Kidney epithelial cell (primary cell): ENCODE data around the gene YPEL4. TPM values are rescaled to one million over a fixed set of nuclear protein-coding genes. Genes with fewer than 3 reads are reported as not detected.
A peak's percentile ranks its signal among the peaks of the same experiment; 100 is the strongest.

Experiments
- DNase-seq: peaks from one replicate; pipeline ENCODE4 v3.0.0-alpha.2; 2010; ENCODE audit warnings: low read depth
- H3K27me3 ChIP-seq: 2 replicates; pipeline ENCODE4 v1.6.0; 2011; ENCODE audit warnings: low read length; ENCODE audit not compliant: control insufficient read depth, insufficient read depth
- H3K36me3 ChIP-seq: 2 replicates; pipeline ENCODE4 v1.5.1; 2011; ENCODE audit warnings: low read length; ENCODE audit not compliant: control insufficient read depth, insufficient read depth
- H3K4me3 ChIP-seq: 2 replicates; pipeline ENCODE4 v1.5.1; 2011; ENCODE audit warnings: low read depth, mild to moderate bottlenecking, control low read depth, low read length
- CTCF ChIP-seq: IDR thresholded peaks from 2 replicates; pipeline ENCODE4 v1.5.1; 2011; ENCODE audit warnings: mild to moderate bottlenecking, moderate library complexity, low read length, control low read depth, inconsistent platforms; ENCODE audit not compliant: insufficient read depth, poor library complexity, severe bottlenecking
- total RNA-seq: library from RNA; depleted of rRNA; stranded (reverse); fragments of >200 nt; gene quantifications from 2 replicates; pipeline ENCODE4 v1.2.3, GENCODE V29; 2015

Gene YPEL4
- total RNA-seq, 1 donor from 2014 or later: not detected

- Histone ChIP-seq H3K4me3 (no peak overlapping the region), H3K27me3 (no peaks in the 10 kb centered on the region), H3K36me3 (peaks cover 2% of the 10 kb centered on the region)
- no peak for DNase-seq
- no peak for TF ChIP-seq CTCF
These were observed 25.6 kb upstream of the YPEL4 start for GRCh38 chr11:57675176-57675941.

- Histone ChIP-seq H3K36me3 (peaks cover 2% of the 10 kb centered on the region), H3K4me3 (no peak overlapping the region), H3K27me3 (no peaks in the 10 kb centered on the region)
- DNase-seq: peak; percentile 79
- TF ChIP-seq CTCF: no peak
These were observed 24.5 kb upstream of the YPEL4 start for GRCh38 chr11:57674251-57674650.

GRCh38 chr11:57668434-57668782, 18.7 kb upstream of the YPEL4 start:
- Histone ChIP-seq H3K27me3 (no peaks in the 10 kb centered on the region), H3K36me3 (peaks cover 2% of the 10 kb centered on the region), H3K4me3 (peak overlapping the region; percentile 90)
- no peak for DNase-seq
- no peak for TF ChIP-seq CTCF

- H3K4me3 ChIP-seq: peak within 1 kb of the TSS; percentile 90
- DNase-seq: peak; percentile 95
- H3K27me3 ChIP-seq: no peaks in the 10 kb centered on the region
- TF ChIP-seq CTCF: no peak
- H3K36me3 ChIP-seq: no peaks in the 10 kb centered on the region
These were observed 18.2 kb upstream of the YPEL4 start, which contains the start of gene ZDHHC5 for GRCh38 chr11:57667736-57668433. ZDHHC5 (plus strand) TSS chr11:57668114; CDS start chr11:57673091, 4,977 bp downstream.

GRCh38 chr11:57667117-57667735, 17.5 kb upstream of the YPEL4 start:
- TF ChIP-seq CTCF: no peak
- Histone ChIP-seq H3K36me3 (no peaks in the 10 kb centered on the region), H3K27me3 (no peaks in the 10 kb centered on the region), H3K4me3 (peak overlapping the region; percentile 90)
- DNase-seq: peak; percentile 96
